GM12892 (cell line): Measurements from ENCODE around the gene SRSF3.

Source experiments
- POLR2A ChIP-seq: IDR thresholded peaks from 2 replicates; pipeline ENCODE4 v1.6.1; 2011; ENCODE audit warnings: low read depth, low read length, control low read depth
- POLR2AphosphoS5 ChIP-seq: IDR thresholded peaks from 2 replicates; pipeline ENCODE4 v1.6.1; 2011; ENCODE audit warnings: low read depth, low read length, control low read depth
- TAF1 ChIP-seq: IDR thresholded peaks from 2 replicates; pipeline ENCODE4 v1.6.1; 2011; ENCODE audit warnings: low read depth, mild to moderate bottlenecking, control low read depth, low read length, borderline replicate concordance

- TF ChIP-seq POLR2A (no peak), TAF1 (no peak), POLR2AphosphoS5 (no peak)
Measured at GRCh38 chr6:36634317-36635108, 40.4 kb downstream of the SRSF3 start.
